Left renal pelvis (tissue), 4 donors: ENCODE data around the gene PTS. TPM values are rescaled to one million over a fixed set of nuclear protein-coding genes. Genes with fewer than 3 reads are reported as not detected.

Experiments
- polyA plus RNA-seq, 4 donors: library from polyadenylated mRNA; unstranded; fragments of 120-200 nt; gene quantifications; one replicate each; pipeline ENCODE4 v1.2.1, GENCODE V29; 2013; ENCODE audit not compliant: insufficient read length in 4 of 4

The PTS gene
- polyA plus RNA-seq, 4 donors: 35.0 to 59.4 (median 57.1) TPM

Other genes starting within 250 kb of the PTS start
- gene DLAT, start 201.0 kb upstream of the PTS start, polyA plus RNA-seq: 10 to 100 TPM; 31.3 to 57.1 (median 49.1) TPM
- gene PIH1D2, start 152.4 kb upstream of the PTS start, polyA plus RNA-seq: 10 to 100 TPM in 3 of 4 donors, 1 to 10 TPM in 1; 1.9 to 11.6 (median 10.4) TPM
- gene NKAPD1, start 152.1 kb upstream of the PTS start, polyA plus RNA-seq: 10 to 100 TPM; 33.0 to 59.7 (median 50.3) TPM
- gene TIMM8B, start 139.7 kb upstream of the PTS start, polyA plus RNA-seq: 10 to 100 TPM; 45.7 to 79.0 (median 72.2) TPM
- 100 to 1,000 TPM; 136 to 206 (median 186) TPM for gene SDHD, start 139.6 kb upstream of the PTS start, polyA plus RNA-seq
- gene IL18, start 62.3 kb upstream of the PTS start, polyA plus RNA-seq: 10 to 100 TPM in 2 of 4 donors, 1 to 10 TPM in 2; 1.6 to 14.3 (median 8.0) TPM
- under 1 TPM in 1 of 4 donors, not detected in 3; 0.37 TPM for gene TEX12, start 59.1 kb upstream of the PTS start, polyA plus RNA-seq
- 1 to 10 TPM; 2.9 to 7.6 (median 4.8) TPM for gene BCO2, start 50.9 kb upstream of the PTS start, polyA plus RNA-seq
- not detected for gene PLET1, start 34.4 kb downstream of the PTS start, polyA plus RNA-seq